ENCODE measurements around the gene RUFY2. TPM values are rescaled to one million over a fixed set of nuclear protein-coding genes. Genes with fewer than 3 reads are reported as not detected.
"Not testable (repeated sequence)": the region's sequence is repeated elsewhere in the genome, so short reads cannot be mapped to it uniquely, and the experiment has no call there.

The RUFY2 gene
- 31.9 and 32.8 TPM in 2 replicates for total RNA-seq

GRCh38 chr10:68406815-68407548 lies at the start of gene RUFY2:
Gene RUFY2, minus strand, starts transcription at chr10:68407277. Its CDS starts 88 bp downstream, at chr10:68407189.
- peak; percentile 39 for TF ChIP-seq CTCF (IDR thresholded peaks at IDR 0.05; ENCODE audit: insufficient read depth, low read depth, low read length)
- DNase-seq (ENCODE audit: low read depth) = peak; percentile 77
- peak within 1 kb of the TSS; percentile 98 for H3K4me3 ChIP-seq (ENCODE audit: low read depth, low read length)

- H3K4me3 ChIP-seq (ENCODE audit: low read depth, low read length) = not testable (repeated sequence)
- peak; percentile 13 for DNase-seq (ENCODE audit: low read depth)
Measured at GRCh38 chr10:68449698-68450097, 42.6 kb upstream of the RUFY2 start.

GRCh38 chr10:68446179-68446578 lies 39.1 kb upstream of the RUFY2 start:
- TF ChIP-seq CTCF (IDR thresholded peaks at IDR 0.05; ENCODE audit: insufficient read depth, low read depth, low read length) = no peak
- H3K4me3 ChIP-seq (ENCODE audit: low read depth, low read length) = no peak overlapping the region
- DNase-seq (ENCODE audit: low read depth) = no peak

- no peak overlapping the region for H3K4me3 ChIP-seq (ENCODE audit: low read depth, low read length)
- TF ChIP-seq CTCF (IDR thresholded peaks at IDR 0.05; ENCODE audit: insufficient read depth, low read depth, low read length) = no peak
- DNase-seq (ENCODE audit: low read depth) = no peak
Measured at GRCh38 chr10:68442971-68443370, 35.9 kb upstream of the RUFY2 start.

- H3K4me3 ChIP-seq (ENCODE audit: low read depth, low read length) = no peak overlapping the region
- no peak for DNase-seq (ENCODE audit: low read depth)
- no peak for TF ChIP-seq CTCF (IDR thresholded peaks at IDR 0.05; ENCODE audit: insufficient read depth, low read depth, low read length)
Measured at GRCh38 chr10:68440898-68441297, 33.8 kb upstream of the RUFY2 start.

- no peak for TF ChIP-seq CTCF (IDR thresholded peaks at IDR 0.05; ENCODE audit: insufficient read depth, low read depth, low read length)
- H3K4me3 ChIP-seq (ENCODE audit: low read depth, low read length) = no peak overlapping the region
- DNase-seq (ENCODE audit: low read depth) = peak; percentile 13
Measured at GRCh38 chr10:68435803-68436202, 28.7 kb upstream of the RUFY2 start.

- H3K4me3 ChIP-seq (ENCODE audit: low read depth, low read length) = no peak overlapping the region
- TF ChIP-seq CTCF (IDR thresholded peaks at IDR 0.05; ENCODE audit: insufficient read depth, low read depth, low read length) = no peak
- DNase-seq (ENCODE audit: low read depth) = peak; percentile 43
Measured at GRCh38 chr10:68434657-68435056, 27.6 kb upstream of the RUFY2 start.

Data from fibroblast of villous mesenchyme (primary cell).